ENCODE measurements around the gene MAGEB3.

The MAGEB3 gene

GRCh38 chrX:30280428-30280827, 50.0 kb downstream of the MAGEB3 start:
- no peak for DNase-seq (ENCODE audit: low spot score)

- no peak for DNase-seq (ENCODE audit: low spot score)
Observed at GRCh38 chrX:30282527-30282926, 52.1 kb downstream of the MAGEB3 start.

- peak; percentile 86 for DNase-seq (ENCODE audit: low spot score)
Observed at GRCh38 chrX:30283456-30284200, 53.2 kb downstream of the MAGEB3 start.

Measured in COLO829 (cell line).